Osteoblast (primary cell): ENCODE results near the gene FBXO44. TPM values are rescaled to one million over a fixed set of nuclear protein-coding genes. Genes with fewer than 3 reads are reported as not detected.

Source experiments
- total RNA-seq: library from RNA; depleted of rRNA; stranded (reverse); fragments of >200 nt; gene quantifications from 2 replicates; pipeline ENCODE4 v1.2.3, GENCODE V29; 2012

FBXO44 gene
- total RNA-seq, 1 donor = 16.3 TPM

Other genes with a start within 250 kb of the FBXO44 start
- under 0.01 TPM in 2 replicates for gene DISP3, start 175.7 kb upstream of the FBXO44 start, total RNA-seq
- gene FBXO2, start 448 bp upstream of the FBXO44 start, total RNA-seq = 0.29 and 0.36 TPM in 2 replicates
- 8.7 and 8.8 TPM in 2 replicates for gene FBXO6, start 9.3 kb downstream of the FBXO44 start, total RNA-seq
- gene MAD2L2, start 26.3 kb downstream of the FBXO44 start, total RNA-seq = 20.6 and 22.7 TPM in 2 replicates
- gene DRAXIN, start 36.8 kb downstream of the FBXO44 start, total RNA-seq = under 0.01 TPM in 2 replicates
- 47.7 and 56.5 TPM in 2 replicates for gene AGTRAP, start 81.3 kb downstream of the FBXO44 start, total RNA-seq
- gene C1orf167, start 107.3 kb downstream of the FBXO44 start, total RNA-seq = under 0.01 TPM in 1 of 2 replicates, not detected in the other
- gene MTHFR, start 151.1 kb downstream of the FBXO44 start, total RNA-seq = 32.6 and 34.5 TPM in 2 replicates
- 21.0 and 22.4 TPM in 2 replicates for gene CLCN6, start 151.3 kb downstream of the FBXO44 start, total RNA-seq
- not detected in 2 replicates for gene NPPA, start 192.9 kb downstream of the FBXO44 start, total RNA-seq
- not detected in 2 replicates for gene NPPB, start 204.1 kb downstream of the FBXO44 start, total RNA-seq